Epithelial cell of esophagus (primary cell): Measurements from ENCODE around the gene PKN3.
A peak's percentile ranks its signal among the peaks of the same experiment; 100 is the strongest.
"Not testable (repeated sequence)": the region's sequence is repeated elsewhere in the genome, so short reads cannot be mapped to it uniquely, and the experiment has no call there.

ENCODE experiments used
- DNase-seq: peaks from one replicate; pipeline ENCODE4 v3.0.0; 2010; ENCODE audit warnings: low read depth
- H3K4me3 ChIP-seq: 2 replicates; pipeline ENCODE4 v1.5.1; 2011; ENCODE audit warnings: mild to moderate bottlenecking, low read length, control low read depth
- CTCF ChIP-seq: IDR thresholded peaks from 2 replicates; pipeline ENCODE4 v1.5.1; 2011; ENCODE audit warnings: low read depth, mild to moderate bottlenecking, low read length, control low read depth, inconsistent platforms; ENCODE audit not compliant: insufficient read depth; ENCODE audit errors: missing control alignments

PKN3 gene

DNA sequence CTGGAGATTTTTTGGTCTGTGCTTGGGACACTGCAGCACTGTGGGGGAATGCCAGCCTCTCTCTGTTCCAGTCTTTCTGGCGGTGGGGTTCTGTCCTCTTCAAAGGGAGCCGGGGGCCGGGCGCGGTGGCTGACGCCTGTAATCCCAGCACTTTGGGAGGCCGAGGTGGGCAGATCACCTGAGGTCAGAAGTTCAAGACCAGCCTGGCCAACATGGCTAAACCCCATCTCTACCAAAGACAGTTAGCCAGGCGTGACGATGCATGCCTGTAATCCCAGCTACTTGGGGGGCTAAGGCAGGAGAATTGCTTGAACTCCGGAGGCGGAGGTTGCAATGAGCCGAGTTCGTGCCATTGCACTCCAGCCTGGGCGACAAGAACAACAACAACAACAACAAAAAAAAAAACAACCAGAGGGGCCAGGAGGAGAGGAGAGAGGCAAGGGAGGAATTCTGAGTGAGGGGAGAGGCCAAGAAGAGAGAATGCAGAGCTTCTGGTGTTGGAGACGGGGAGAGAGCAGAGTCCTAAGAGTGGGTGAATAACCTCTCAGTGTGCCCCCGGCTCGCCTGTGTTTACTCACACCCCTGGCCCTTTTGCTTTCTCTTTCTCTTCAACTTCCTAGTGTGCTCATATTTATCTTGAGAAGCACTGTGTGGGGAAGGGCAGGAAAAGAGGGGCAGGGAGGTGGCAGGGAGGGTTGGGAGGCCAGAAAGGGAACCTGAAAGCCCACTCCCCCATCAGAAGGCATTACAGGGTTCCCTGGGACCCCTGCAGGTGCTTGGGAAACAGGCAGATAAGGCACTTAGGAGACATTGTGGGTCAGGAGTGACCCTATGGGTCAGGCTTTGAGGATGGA is 16.4 kb upstream of the PKN3 start:
- no peak for TF ChIP-seq CTCF
- no peak for DNase-seq
- peak overlapping the region; percentile 97 for H3K4me3 ChIP-seq

DNA sequence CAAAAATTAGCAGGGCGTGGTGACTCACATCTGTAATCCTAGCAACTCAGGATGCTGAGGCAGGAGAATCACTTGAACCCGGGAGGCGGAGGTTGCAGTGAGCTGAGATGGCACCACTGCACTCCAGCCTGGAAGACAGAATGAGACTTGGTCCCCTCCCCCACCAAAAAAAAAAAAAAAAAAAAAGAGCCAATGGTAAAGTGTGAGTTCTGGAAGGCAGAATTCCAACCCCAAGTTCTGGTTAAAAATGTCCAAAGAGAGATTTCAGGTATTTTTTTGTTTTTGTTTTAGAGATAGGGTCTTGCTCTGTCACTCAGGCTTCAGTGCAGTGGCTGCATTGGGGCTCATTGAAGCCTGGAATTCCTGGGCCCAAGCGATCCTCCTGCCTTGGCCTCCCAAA is 14.8 kb upstream of the PKN3 start:
- TF ChIP-seq CTCF = no peak
- no peak overlapping the region for H3K4me3 ChIP-seq
- DNase-seq = no peak

- TF ChIP-seq CTCF = no peak
- H3K4me3 ChIP-seq = peak within 1 kb of the TSS; percentile 81
- DNase-seq = peak; percentile 93
Observed at GRCh38 chr9:128688501-128689292, 13.6 kb upstream of the PKN3 start, which contains the start of gene SET. TSS of gene SET (plus strand) at chr9:128689222. CDS start at chr9:128689583, 361 bp downstream.

- no peak for TF ChIP-seq CTCF
- no peak for DNase-seq
- peak overlapping the region; percentile 46 for H3K4me3 ChIP-seq
Observed at GRCh38 chr9:128689293-128689774, 13.0 kb upstream of the PKN3 start.

DNA sequence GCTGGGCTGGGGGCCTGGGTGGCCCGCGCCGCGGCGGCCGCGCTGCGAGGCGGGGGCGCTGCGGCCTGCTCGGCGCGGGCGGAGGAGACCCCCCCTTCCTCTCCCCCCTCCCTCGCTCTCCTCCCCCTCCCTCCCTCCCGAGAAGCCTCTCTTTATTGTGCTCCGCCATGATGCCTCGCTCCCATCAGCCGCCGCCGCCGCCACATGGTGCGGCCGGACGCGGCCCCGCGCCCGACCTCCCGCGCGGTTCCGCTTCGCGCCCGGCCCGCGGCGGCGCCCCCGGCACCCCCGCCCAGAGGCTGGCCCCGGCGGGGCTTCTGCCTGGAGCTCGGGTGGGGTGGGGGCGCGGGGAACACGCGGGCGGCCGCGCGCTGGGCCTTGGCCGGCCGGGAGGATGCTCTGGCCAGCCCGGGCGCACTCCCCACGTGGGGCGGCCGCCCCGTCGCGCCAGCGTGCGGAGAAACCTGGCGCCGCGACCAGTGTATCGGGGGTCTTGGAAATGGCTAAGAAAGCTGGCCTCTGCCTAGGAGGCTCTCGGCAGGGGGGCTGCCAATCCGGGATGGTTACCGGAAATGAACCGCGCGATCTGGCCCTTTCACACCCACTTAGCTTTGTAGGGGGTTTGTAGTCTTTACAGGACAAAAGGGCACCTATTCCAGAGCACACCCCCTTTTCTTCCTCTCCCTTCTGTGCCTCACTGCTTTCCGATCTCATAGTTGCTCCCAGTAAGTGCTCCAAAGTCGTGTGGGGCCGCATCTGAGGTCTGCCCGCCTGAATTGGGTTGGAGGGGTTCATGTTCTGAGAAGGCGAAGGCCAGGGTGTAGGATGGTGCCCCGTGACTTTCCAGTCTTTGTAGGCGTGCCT is 12.3 kb upstream of the PKN3 start:
- peak overlapping the region; percentile 81 for H3K4me3 ChIP-seq
- DNase-seq = peak; percentile 33
- no peak for TF ChIP-seq CTCF

DNA sequence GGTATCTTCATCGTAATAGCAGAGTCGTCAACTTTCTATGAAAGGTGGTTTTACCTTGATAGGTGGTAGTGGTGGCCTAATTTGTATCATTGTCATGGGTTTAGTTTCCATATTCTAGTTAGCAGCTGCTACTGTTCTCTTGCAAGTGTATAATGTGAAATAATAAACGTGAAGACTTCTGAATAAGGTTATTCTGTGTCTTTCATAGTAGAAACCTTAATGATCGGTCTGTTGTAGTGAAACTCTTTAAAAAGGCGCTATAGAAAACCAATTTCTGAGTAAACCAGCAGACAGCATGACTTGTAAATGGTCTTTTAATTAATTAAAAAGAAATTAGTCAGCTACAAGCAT is 11.6 kb upstream of the PKN3 start:
- DNase-seq = no peak
- H3K4me3 ChIP-seq = peak overlapping the region; percentile 81
- no peak for TF ChIP-seq CTCF

- H3K4me3 ChIP-seq, DNase-seq: not testable (repeated sequence)
Observed at GRCh38 chr9:128693738-128694137, 8.6 kb upstream of the PKN3 start.
